ENCODE results near the gene BIN1.

The BIN1 gene

GRCh38 chr2:127004893-127005600, 101.9 kb downstream of the BIN1 start:
- Mint-ChIP-seq H3K27ac (no peak overlapping the region), H3K4me3 (no peak overlapping the region)

GRCh38 chr2:127003070-127003800, 103.7 kb downstream of the BIN1 start:
- H3K4me1 Mint-ChIP-seq (ENCODE audit: low read depth in 2 of 2): no peaks in the 10 kb centered on the region
- DNase-seq (no peak), ATAC-seq (replicated peaks) (no peak)
- no peaks in the 10 kb centered on the region for H3K9me3 Mint-ChIP-seq
- H3K27me3 Mint-ChIP-seq: peaks cover 3 to 17% of the 10 kb centered on the region in 2 donors
- H3K4me3 Mint-ChIP-seq: no peak overlapping the region
- no peak overlapping the region for H3K27ac Mint-ChIP-seq
- no peaks in the 10 kb centered on the region for H3K36me3 Mint-ChIP-seq (ENCODE audit: insufficient read depth)

More at GRCh38 chr2:127004893-127005600, 101.9 kb downstream of the BIN1 start:
- Mint-ChIP-seq H3K4me1 (ENCODE audit: low read depth in 2 of 2) (no peaks in the 10 kb centered on the region), H3K27me3 (peaks cover 7 to 17% of the 10 kb centered on the region in 2 donors), H3K36me3 (ENCODE audit: insufficient read depth) (no peaks in the 10 kb centered on the region), H3K9me3 (no peaks in the 10 kb centered on the region)
- ATAC-seq (replicated peaks) (no peak), DNase-seq (no peak)

GRCh38 chr2:127001751-127002150, 105.2 kb downstream of the BIN1 start:
- H3K36me3 Mint-ChIP-seq (ENCODE audit: insufficient read depth): no peaks in the 10 kb centered on the region
- ATAC-seq (replicated peaks): no peak
- H3K27ac Mint-ChIP-seq: no peak overlapping the region
- H3K9me3 Mint-ChIP-seq: no peaks in the 10 kb centered on the region
- DNase-seq: no peak
- no peaks in the 10 kb centered on the region for H3K4me1 Mint-ChIP-seq (ENCODE audit: low read depth in 2 of 2)
- no peak overlapping the region for H3K4me3 Mint-ChIP-seq
- H3K27me3 Mint-ChIP-seq: peaks cover 0 to 24% of the 10 kb centered on the region in 2 donors

- no peak overlapping the region for H3K27ac Mint-ChIP-seq
- no peaks in the 10 kb centered on the region for H3K36me3 Mint-ChIP-seq (ENCODE audit: insufficient read depth)
Measured at GRCh38 chr2:127000937-127001336, 106.0 kb downstream of the BIN1 start.

GRCh38 chr2:127000194-127000593, 106.8 kb downstream of the BIN1 start:
- Mint-ChIP-seq H3K4me1 (ENCODE audit: low read depth in 2 of 2) (no peaks in the 10 kb centered on the region), H3K27ac (no peak overlapping the region), H3K36me3 (ENCODE audit: insufficient read depth) (no peaks in the 10 kb centered on the region), H3K9me3 (no peaks in the 10 kb centered on the region), H3K4me3 (no peak overlapping the region), H3K27me3 (peaks cover 0 to 37% of the 10 kb centered on the region in 2 donors)
- DNase-seq (no peak), ATAC-seq (replicated peaks) (no peak)

More at GRCh38 chr2:127000937-127001336, 106.0 kb downstream of the BIN1 start:
- peaks cover 0 to 32% of the 10 kb centered on the region in 2 donors for H3K27me3 Mint-ChIP-seq
- no peaks in the 10 kb centered on the region for H3K9me3 Mint-ChIP-seq
- no peaks in the 10 kb centered on the region for H3K4me1 Mint-ChIP-seq (ENCODE audit: low read depth in 2 of 2)
- no peak overlapping the region for H3K4me3 Mint-ChIP-seq
- DNase-seq: no peak
- ATAC-seq (replicated peaks): no peak

- ATAC-seq (replicated peaks): no peak
- H3K27ac Mint-ChIP-seq: no peak overlapping the region
- H3K27me3 Mint-ChIP-seq: peaks cover 0 to 37% of the 10 kb centered on the region in 2 donors
- H3K4me3 Mint-ChIP-seq: no peak overlapping the region
- H3K36me3 Mint-ChIP-seq (ENCODE audit: insufficient read depth): no peaks in the 10 kb centered on the region
- no peak for DNase-seq
- H3K4me1 Mint-ChIP-seq (ENCODE audit: low read depth in 2 of 2): no peaks in the 10 kb centered on the region
- H3K9me3 Mint-ChIP-seq: no peaks in the 10 kb centered on the region
Measured at GRCh38 chr2:126999106-126999756, 107.7 kb downstream of the BIN1 start.

- ATAC-seq (replicated peaks): no peak
- Mint-ChIP-seq H3K27me3 (peaks cover 0 to 37% of the 10 kb centered on the region in 2 donors), H3K36me3 (ENCODE audit: insufficient read depth) (no peaks in the 10 kb centered on the region), H3K4me3 (no peak overlapping the region), H3K4me1 (ENCODE audit: low read depth in 2 of 2) (no peaks in the 10 kb centered on the region), H3K9me3 (no peaks in the 10 kb centered on the region), H3K27ac (no peak overlapping the region)
- DNase-seq: no peak
Measured at GRCh38 chr2:126998486-126998885, 108.5 kb downstream of the BIN1 start.
